H1 (cell line): ENCODE data around the gene MARK4. TPM values are rescaled to one million over a fixed set of nuclear protein-coding genes. Genes with fewer than 3 reads are reported as not detected.
A peak's percentile ranks its signal among the peaks of the same experiment; 100 is the strongest.

ENCODE experiments used
- CTCF ChIA-PET: fragments of 300-600 bp; sonication (Branson Sonifier 250); formaldehyde crosslinking; loops from one replicate; lab custom pipeline; 2021; ENCODE audit not compliant: partially characterized antibody; lab: Charles Lee
- POLR2A ChIA-PET: fragments of 300-600 bp; sonication (Branson Sonifier 250); formaldehyde crosslinking; loops from one replicate; lab custom pipeline; 2021; ENCODE audit warnings: inconsistent platforms; ENCODE audit not compliant: partially characterized antibody; lab: Charles Lee
- DNase-seq, 2 experiments: peaks; one replicate each; pipeline versions ENCODE4 v3.0.0 to v3.0.0-alpha.2; 2010 to 2022; ENCODE audit warnings: low spot score in 2 of 2, low read depth in 1 of 2, mixed read lengths in 1 of 2
- FAIRE-seq: peaks from 2 replicates; lab custom pipeline; 2011; peaks lifted over from hg19 to GRCh38; lab: Jason Lieb, UNC
- H2AFZ ChIP-seq: 2 replicates; pipeline ENCODE4 v1.8.1; 2012; ENCODE audit warnings: low read length, inconsistent platforms
- H2AK5ac ChIP-seq: 2 replicates; pipeline ENCODE4 v1.6.1; 2013; ENCODE audit warnings: low read depth, low read length
- H2BK120ac ChIP-seq: replicated peaks from 2 replicates; pipeline ENCODE3; 2013; ENCODE audit warnings: low read depth, low read length, inconsistent platforms
- H2BK12ac ChIP-seq: 2 replicates; pipeline ENCODE4 v1.6.1; 2013; ENCODE audit warnings: low read depth, low read length
- H2BK15ac ChIP-seq: 2 replicates; pipeline ENCODE4 v1.6.1; 2013; ENCODE audit warnings: low read length
- H2BK20ac ChIP-seq: 2 replicates; pipeline ENCODE4 v1.6.1; 2013; ENCODE audit warnings: low read length
- H2BK5ac ChIP-seq: 2 replicates; pipeline ENCODE4 v1.6.1; 2013; ENCODE audit warnings: low read depth, low read length
- H3K14ac ChIP-seq: 2 replicates; pipeline ENCODE4 v1.6.1; 2013; ENCODE audit warnings: inconsistent platforms; ENCODE audit not compliant: insufficient read length
- H3K18ac ChIP-seq: 2 replicates; pipeline ENCODE4 v1.6.1; 2013; ENCODE audit warnings: low read length; ENCODE audit errors: extremely low read depth
- H3K23ac ChIP-seq: 2 replicates; pipeline ENCODE4 v1.6.1; 2013; ENCODE audit warnings: inconsistent platforms; ENCODE audit not compliant: insufficient read length
- H3K23me2 ChIP-seq: 2 replicates; pipeline ENCODE4 v1.6.1; 2013; ENCODE audit warnings: low read depth, low read length
- H3K27ac ChIP-seq: 2 replicates; pipeline ENCODE4 v1.6.1; 2011; ENCODE audit warnings: low read depth, low read length, inconsistent platforms
- H3K27me3 ChIP-seq, 4 experiments: replicated peaks in 1 of 4; 1 replicate in 1 of 4; 2 replicates in 3 of 4; pipeline versions ENCODE4 v1.6.1 to v1.8.1; 2011 to 2013; ENCODE audit warnings: low read length in 3 of 4, mild to moderate bottlenecking in 3 of 4, inconsistent platforms in 2 of 4, mixed read lengths in 2 of 4, moderate library complexity in 1 of 4; ENCODE audit not compliant: control insufficient read depth in 3 of 4, insufficient read depth in 3 of 4; ENCODE audit errors: extremely low read depth in 1 of 4
- H3K36me3 ChIP-seq, 4 experiments: 2 replicates each; pipeline versions ENCODE4 v1.6.1 to v1.8.1; 2011 to 2013; ENCODE audit warnings: mild to moderate bottlenecking in 4 of 4, low read length in 3 of 4, moderate library complexity in 2 of 4, control low read depth in 1 of 4, inconsistent platforms in 1 of 4; ENCODE audit not compliant: insufficient read depth in 4 of 4, control insufficient read depth in 2 of 4
- H3K4ac ChIP-seq: replicated peaks from 2 replicates; pipeline ENCODE3; 2013; ENCODE audit warnings: low read length, low read depth, mixed read lengths, inconsistent platforms; ENCODE audit not compliant: insufficient read length
- H3K4me1 ChIP-seq, 4 experiments: replicated peaks in 1 of 4; 1 replicate in 1 of 4; 2 replicates in 3 of 4; pipeline versions ENCODE4 v1.6.1 to v1.8.1; 2011 to 2013; ENCODE audit warnings: low read length in 3 of 4, inconsistent platforms in 2 of 4, mixed read lengths in 1 of 4; ENCODE audit not compliant: insufficient read depth in 4 of 4, control insufficient read depth in 3 of 4
- H3K4me2 ChIP-seq, 2 experiments: 2 replicates each; pipeline versions ENCODE4 v1.6.1 to v1.8.1; 2011 to 2013; ENCODE audit warnings: low read depth in 2 of 2, low read length in 2 of 2, control low read depth in 1 of 2, inconsistent platforms in 1 of 2, mild to moderate bottlenecking in 1 of 2; ENCODE audit not compliant: insufficient read depth in 1 of 2
- H3K4me3 ChIP-seq, 4 experiments: fragments of 200-600, 300-600 bp in 1 of 4; sonication (generic), shearing (Covaris generic), sonication (Bioruptor Twin) in 1 of 4; 2 replicates each; pipeline versions ENCODE4 v1.5.1 to v1.8.1; 2011 to 2016; ENCODE audit warnings: low read length in 4 of 4, low read depth in 3 of 4, control low read depth in 2 of 4, inconsistent platforms in 2 of 4, mild to moderate bottlenecking in 2 of 4, mixed read lengths in 1 of 4, moderate library complexity in 1 of 4; ENCODE audit not compliant: insufficient read depth in 2 of 4; ENCODE audit errors: extremely low read depth in 1 of 4
- H3K56ac ChIP-seq: replicated peaks from 2 replicates; pipeline ENCODE3; 2013; ENCODE audit warnings: low read depth, mild to moderate bottlenecking, mixed read lengths, low read length, inconsistent platforms; ENCODE audit not compliant: insufficient read length
- H3K79me1 ChIP-seq: 2 replicates; pipeline ENCODE4 v1.6.1; 2013; ENCODE audit warnings: low read depth, low read length, control low read depth
- H3K79me2 ChIP-seq, 2 experiments: 2 replicates each; pipeline versions ENCODE4 v1.6.1 to v1.8.1; 2012 to 2013; ENCODE audit warnings: low read length in 2 of 2, mild to moderate bottlenecking in 2 of 2, inconsistent platforms in 1 of 2; ENCODE audit not compliant: insufficient read depth in 2 of 2, control insufficient read depth in 1 of 2
- H3K9ac ChIP-seq, 4 experiments: replicated peaks in 1 of 4; 1 replicate in 1 of 4; 2 replicates in 3 of 4; pipeline versions ENCODE4 v1.6.1 to v1.8.1; 2011 to 2013; ENCODE audit warnings: low read depth in 3 of 4, low read length in 3 of 4, control low read depth in 2 of 4, mild to moderate bottlenecking in 2 of 4, moderate library complexity in 2 of 4, inconsistent platforms in 1 of 4; ENCODE audit errors: extremely low read depth in 1 of 4
- H3K9me3 ChIP-seq, 2 experiments: 2 replicates each; pipeline versions ENCODE4 v1.6.1 to v1.8.1; 2012 to 2013; ENCODE audit warnings: mild to moderate bottlenecking in 2 of 2, moderate library complexity in 2 of 2, control low read depth in 1 of 2, inconsistent platforms in 1 of 2, low read depth in 1 of 2, low read length in 1 of 2, mixed read lengths in 1 of 2; ENCODE audit not compliant: insufficient read depth in 2 of 2
- H4K20me1 ChIP-seq, 2 experiments: replicated peaks in 1 of 2; 2 replicates each; pipeline versions ENCODE3 to v1.8.1; 2011 to 2013; ENCODE audit warnings: inconsistent platforms in 2 of 2, low read length in 2 of 2, mild to moderate bottlenecking in 1 of 2; ENCODE audit not compliant: insufficient read depth in 2 of 2, control insufficient read depth in 1 of 2
- H4K5ac ChIP-seq: 2 replicates; pipeline ENCODE4 v1.6.1; 2013; ENCODE audit warnings: low read length, low read depth, mixed read lengths, inconsistent platforms; ENCODE audit not compliant: insufficient read length
- H4K8ac ChIP-seq: 2 replicates; pipeline ENCODE4 v1.8.0; 2013; ENCODE audit warnings: mild to moderate bottlenecking, moderate library complexity, low read length, inconsistent platforms; ENCODE audit not compliant: insufficient read depth; ENCODE audit errors: extremely low read depth
- H4K91ac ChIP-seq: replicated peaks from 2 replicates; pipeline ENCODE3; 2013; ENCODE audit warnings: low read length, mixed read lengths, inconsistent platforms; ENCODE audit not compliant: insufficient read length
- ASH2L ChIP-seq: fragments of 200-600, 300-600 bp; sonication (generic); IDR thresholded peaks from one replicate; pipeline ENCODE4 v1.7.1; 2017; ENCODE audit warnings: low read length
- NRF1 ChIP-seq: IDR thresholded peaks from 2 replicates; pipeline ENCODE4 v1.6.1; 2011; ENCODE audit warnings: mild to moderate bottlenecking, low read depth, low read length, improper control_type of control experiment
- RNF2 ChIP-seq: fragments of 200-900, 300-1000 bp; sonication (generic); IDR thresholded peaks from 2 replicates; pipeline ENCODE4 v1.7.1; 2016; ENCODE audit warnings: borderline replicate concordance, low read depth, mild to moderate bottlenecking, antibody characterized with exemption, low read length; ENCODE audit not compliant: poor library complexity, severe bottlenecking; ENCODE audit errors: missing control alignments
- SIRT6 ChIP-seq: IDR thresholded peaks from one replicate; pipeline ENCODE4 v1.7.1; 2012; ENCODE audit warnings: low read length, inconsistent platforms
- SUZ12 ChIP-seq: fragments of 200-600 bp; sonication (generic); IDR thresholded peaks from 2 replicates; pipeline ENCODE4 v1.6.1; 2012; ENCODE audit warnings: mild to moderate bottlenecking, inconsistent platforms, low read length, moderate library complexity, mixed read lengths
- YY1 ChIP-seq: IDR thresholded peaks from 2 replicates; pipeline ENCODE4 v1.6.1; 2011; ENCODE audit warnings: low read depth, mild to moderate bottlenecking, low read length
- WGBS, 2 experiments: shearing (Covaris generic) in 1 of 2; methylation state at CpG; one replicate each; pipeline versions ENCODE4 v1.1.6 to v1.1.7; 2013 to 2015; ENCODE audit warnings: low lambda C conversion rate in 2 of 2, mixed read lengths in 2 of 2, inconsistent platforms in 1 of 2, low coverage in 1 of 2, missing lambda C conversion rate in 1 of 2; ENCODE audit not compliant: insufficient replicate concordance in 2 of 2, insufficient coverage in 1 of 2, insufficient read length in 1 of 2; ENCODE audit errors: extremely low coverage in 1 of 2, missing lambda C conversion rate in 1 of 2; 5-methylcytosine and 5-hydroxymethylcytosine counted together
- polyA plus RNA-seq, 7 experiments: library from polyadenylated mRNA; depleted of rRNA in 3 of 7; stranded (reverse) in 5 of 7; unstranded in 2 of 7; fragments of >200 nt in 5 of 7; fragments of 200-250 nt in 2 of 7; gene quantifications; 1 replicate in 5 of 7; 2 replicates in 1 of 7; 4 replicates in 1 of 7; pipeline versions ENCODE4 v1.2.1 to v1.2.3, GENCODE V29; 2011 to 2013; ENCODE audit warnings: missing spikeins in 2 of 7, mixed read lengths in 2 of 7
- total RNA-seq: library from RNA; stranded (reverse); fragmentation: NEBNext Ultra II Directional; extraction: Animal tissue kit (Norgen Biotek cat#: 25700); gene quantifications from 2 replicates; pipeline ENCODE4 v1.2.1, GENCODE V29; 2021
- TF ChIP-seq, protein P1 (sequence below): IDR thresholded peaks from 2 replicates; pipeline ENCODE4 v1.6.1; 2011; ENCODE audit warnings: low read depth, mild to moderate bottlenecking, low read length; ENCODE audit not compliant: insufficient read depth
- TF ChIP-seq, protein P2 (sequence below), 3 experiments: IDR thresholded peaks; 1 replicate in 2 of 3; 2 replicates in 1 of 3; pipeline versions ENCODE4 v1.5.1 to v1.6.1; 2011; ENCODE audit warnings: low read length in 3 of 3, mild to moderate bottlenecking in 3 of 3, inconsistent platforms in 2 of 3, low read depth in 1 of 3, moderate library complexity in 1 of 3; ENCODE audit not compliant: insufficient read depth in 1 of 3; ENCODE audit errors: control extremely low read depth in 1 of 3
- TF ChIP-seq, protein P3 (sequence below): IDR thresholded peaks from 2 replicates; pipeline ENCODE4 v1.6.1; 2012; ENCODE audit warnings: inconsistent platforms

MARK4 gene
- total and polyA plus RNA-seq, 2 of the 8 experiments (the other 6 are each of a cell fraction or from before 2014, with no cell fraction given): 12.3 to 49.8 TPM

DNA sequence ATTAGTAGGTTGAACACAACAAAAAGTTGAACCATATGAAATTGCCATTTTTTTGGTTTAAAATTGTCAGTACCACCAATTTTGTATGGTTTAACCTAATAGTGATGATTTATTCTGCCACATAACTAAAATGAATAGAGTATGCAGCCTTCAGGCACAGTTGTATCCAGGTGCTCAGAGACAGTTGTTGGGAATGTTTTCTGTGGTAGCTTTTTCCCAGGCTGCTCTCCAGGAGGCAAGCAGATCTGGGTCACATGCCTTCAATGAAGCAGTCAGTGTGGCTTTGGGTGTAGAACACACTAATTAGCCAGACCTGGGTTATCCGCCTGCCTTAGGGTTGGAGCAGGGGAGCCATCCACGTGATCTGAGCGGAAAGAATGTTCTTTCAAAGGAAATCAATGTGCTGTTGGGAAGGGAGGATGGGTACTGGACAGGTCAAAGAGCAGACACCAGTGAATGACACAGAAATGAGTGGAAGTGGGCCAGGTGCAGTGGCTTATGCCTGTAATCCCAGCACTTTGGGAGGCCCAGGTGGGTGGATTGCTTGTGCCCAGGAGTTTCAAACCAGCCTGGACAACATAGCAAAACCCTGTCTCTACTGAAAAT, 28.6 kb downstream of the MARK4 start:
- WGBS, 2 experiments: 91% methylated on average over 3 of the region's 3 CpGs; no CpG with 5 or more reads in 1 of the 2 experiments
- Histone ChIP-seq H2BK5ac (no peak overlapping the region), H3K14ac (no peak overlapping the region), H2BK20ac (no peak overlapping the region), H4K20me1 (peaks cover 0 to 2% of the 10 kb centered on the region in 2 experiments), H3K4me1 (no peaks in the 10 kb centered on the region), H3K79me2 (no peaks in the 10 kb centered on the region), H4K8ac (peak overlapping the region; percentile 35; the same call in 1 of the 2 replicates), H3K27me3 (no peaks in the 10 kb centered on the region), H3K79me1 (no peaks in the 10 kb centered on the region), H3K36me3 (peaks cover 2 to 19% (median 8%) of the 10 kb centered on the region in 4 experiments; a peak in 6 of 8 replicates), H2AFZ (no peak overlapping the region), H4K5ac (no peak overlapping the region), H2BK120ac (no peak overlapping the region), H2BK15ac (no peak overlapping the region), H4K91ac (no peak overlapping the region), H3K18ac (no peak overlapping the region), H3K9ac (no peak overlapping the region), H3K9me3 (no peaks in the 10 kb centered on the region), H3K4ac (no peak overlapping the region), H3K4me2 (no peak overlapping the region), H2BK12ac (no peak overlapping the region), H3K23ac (no peak overlapping the region), H3K23me2 (no peaks in the 10 kb centered on the region), H2AK5ac (no peak overlapping the region), H3K4me3 (no peak overlapping the region), H3K56ac (no peak overlapping the region), H3K27ac (no peak overlapping the region)
- CTCF ChIA-PET: interaction anchor here (1.0 to 1.3 kb wide), 2 partner anchors 79 to 93 kb away, joined by 3 read pairs; no protein-coding TSS in a partner anchor
- no peak for FAIRE-seq
- DNase-seq: no peak
- POLR2A ChIA-PET: interaction anchor here (1.7 kb wide), 1 partner anchor 12 kb away, joined by 5 read pairs; no protein-coding TSS in a partner anchor
- TF ChIP-seq, protein P1, sequence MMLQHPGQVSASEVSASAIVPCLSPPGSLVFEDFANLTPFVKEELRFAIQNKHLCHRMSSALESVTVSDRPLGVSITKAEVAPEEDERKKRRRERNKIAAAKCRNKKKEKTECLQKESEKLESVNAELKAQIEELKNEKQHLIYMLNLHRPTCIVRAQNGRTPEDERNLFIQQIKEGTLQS: no peak
- no peak for TF ChIP-seq RNF2
- no peak for TF ChIP-seq SUZ12
- TF ChIP-seq SIRT6: no peak
- no peak for TF ChIP-seq ASH2L
- TF ChIP-seq, protein P2, sequence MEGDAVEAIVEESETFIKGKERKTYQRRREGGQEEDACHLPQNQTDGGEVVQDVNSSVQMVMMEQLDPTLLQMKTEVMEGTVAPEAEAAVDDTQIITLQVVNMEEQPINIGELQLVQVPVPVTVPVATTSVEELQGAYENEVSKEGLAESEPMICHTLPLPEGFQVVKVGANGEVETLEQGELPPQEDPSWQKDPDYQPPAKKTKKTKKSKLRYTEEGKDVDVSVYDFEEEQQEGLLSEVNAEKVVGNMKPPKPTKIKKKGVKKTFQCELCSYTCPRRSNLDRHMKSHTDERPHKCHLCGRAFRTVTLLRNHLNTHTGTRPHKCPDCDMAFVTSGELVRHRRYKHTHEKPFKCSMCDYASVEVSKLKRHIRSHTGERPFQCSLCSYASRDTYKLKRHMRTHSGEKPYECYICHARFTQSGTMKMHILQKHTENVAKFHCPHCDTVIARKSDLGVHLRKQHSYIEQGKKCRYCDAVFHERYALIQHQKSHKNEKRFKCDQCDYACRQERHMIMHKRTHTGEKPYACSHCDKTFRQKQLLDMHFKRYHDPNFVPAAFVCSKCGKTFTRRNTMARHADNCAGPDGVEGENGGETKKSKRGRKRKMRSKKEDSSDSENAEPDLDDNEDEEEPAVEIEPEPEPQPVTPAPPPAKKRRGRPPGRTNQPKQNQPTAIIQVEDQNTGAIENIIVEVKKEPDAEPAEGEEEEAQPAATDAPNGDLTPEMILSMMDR (IDR thresholded peaks at IDR 0.05; ENCODE audit: control extremely low read depth in 1 of 3, insufficient read depth in 1 of 3, low read depth in 1 of 3, low read length in 3 of 3): no peak
- TF ChIP-seq YY1: no peak
- no peak for TF ChIP-seq NRF1
- TF ChIP-seq, protein P3, sequence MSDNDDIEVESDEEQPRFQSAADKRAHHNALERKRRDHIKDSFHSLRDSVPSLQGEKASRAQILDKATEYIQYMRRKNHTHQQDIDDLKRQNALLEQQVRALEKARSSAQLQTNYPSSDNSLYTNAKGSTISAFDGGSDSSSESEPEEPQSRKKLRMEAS: no peak
